Islet precursor cell (in vitro differentiated cells): ENCODE data around the gene SH3PXD2B.
A peak's percentile ranks its signal among the peaks of the same experiment; 100 is the strongest.
"Not testable (repeated sequence)": the region's sequence is repeated elsewhere in the genome, so short reads cannot be mapped to it uniquely, and the experiment has no call there.

Experiments
- DNase-seq: peaks from one replicate; pipeline ENCODE4 v3.0.0-alpha.2; 2018

Gene SH3PXD2B

GRCh38 chr5:172417130-172417841 lies 37.0 kb downstream of the SH3PXD2B start:
- DNase-seq = no peak

- no peak for DNase-seq
Observed at GRCh38 chr5:172415362-172416275, 38.7 kb downstream of the SH3PXD2B start.

- no peak for DNase-seq
Observed at GRCh38 chr5:172414531-172415361, 39.6 kb downstream of the SH3PXD2B start.

- no peak for DNase-seq
Observed at GRCh38 chr5:172413601-172414171, 40.6 kb downstream of the SH3PXD2B start.

- DNase-seq = no peak
Observed at GRCh38 chr5:172412724-172413286, 41.5 kb downstream of the SH3PXD2B start.

GRCh38 chr5:172411484-172412072 lies 42.7 kb downstream of the SH3PXD2B start:
- no peak for DNase-seq

- DNase-seq = no peak
Observed at GRCh38 chr5:172410662-172411483, 43.5 kb downstream of the SH3PXD2B start.

- no peak for DNase-seq
Observed at GRCh38 chr5:172410160-172410559, 44.2 kb downstream of the SH3PXD2B start.

- not testable (repeated sequence) for DNase-seq
Observed at GRCh38 chr5:172409477-172409876, 44.8 kb downstream of the SH3PXD2B start.

GRCh38 chr5:172407822-172408221 lies 46.5 kb downstream of the SH3PXD2B start:
- DNase-seq = peak; percentile 88

GRCh38 chr5:172407241-172407691 lies 47.1 kb downstream of the SH3PXD2B start:
- DNase-seq = no peak

GRCh38 chr5:172405226-172406107 lies 48.9 kb downstream of the SH3PXD2B start:
- no peak for DNase-seq

- no peak for DNase-seq
Observed at GRCh38 chr5:172404746-172405145, 49.6 kb downstream of the SH3PXD2B start.

- no peak for DNase-seq
Observed at GRCh38 chr5:172403817-172404216, 50.5 kb downstream of the SH3PXD2B start.

GRCh38 chr5:172403189-172403796 lies 51.0 kb downstream of the SH3PXD2B start:
- DNase-seq = no peak

- no peak for DNase-seq
Observed at GRCh38 chr5:172402531-172403188, 51.7 kb downstream of the SH3PXD2B start.

GRCh38 chr5:172402031-172402430 lies 52.3 kb downstream of the SH3PXD2B start:
- not testable (repeated sequence) for DNase-seq

- no peak for DNase-seq
Observed at GRCh38 chr5:172399826-172400225, 54.5 kb downstream of the SH3PXD2B start.

GRCh38 chr5:172399336-172399735 lies 55.0 kb downstream of the SH3PXD2B start:
- no peak for DNase-seq
